Measurements from ENCODE around the gene MLST8.

Gene MLST8

DNA sequence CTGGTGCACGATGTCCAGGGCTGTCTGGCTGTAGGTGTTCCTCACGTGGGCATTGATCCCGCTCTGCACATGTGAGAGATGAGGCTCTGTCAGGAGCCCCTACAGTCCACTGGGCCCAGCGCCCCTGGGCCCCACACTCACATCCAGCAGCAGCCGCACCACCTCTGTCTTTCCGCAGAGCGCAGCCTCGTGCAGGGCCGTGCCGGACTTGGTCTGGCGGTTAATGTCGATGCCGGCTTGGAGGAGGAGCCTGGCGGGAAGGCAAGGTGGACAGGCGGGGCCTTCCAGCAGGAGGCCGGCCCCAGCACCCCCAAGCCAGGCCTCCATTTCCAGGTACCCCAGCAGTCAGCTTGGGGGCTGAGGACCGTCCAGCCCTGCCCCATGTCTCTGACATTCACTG is 18.0 kb upstream of the MLST8 start:
- CTCF ChIA-PET, result interaction anchor here (0.7 kb wide), 1 partner anchor 165 kb away, joined by 3 read pairs; no protein-coding TSS in a partner anchor
- no peak for DNase-seq (ENCODE audit: extremely low spot score)
- TF ChIP-seq ELF4 (IDR thresholded peaks at IDR 0.05) (no peak), HDGF (IDR thresholded peaks at IDR 0.05; ENCODE audit: borderline replicate concordance) (no peak), BHLHE40 (IDR thresholded peaks at IDR 0.05; ENCODE audit: borderline replicate concordance) (no peak), FOXA1 (IDR thresholded peaks at IDR 0.05) (no peak), LEF1 (IDR thresholded peaks at IDR 0.05; ENCODE audit: borderline replicate concordance) (no peak), FOXK2 (IDR thresholded peaks at IDR 0.05) (no peak), CTBP1 (IDR thresholded peaks at IDR 0.05; ENCODE audit: borderline replicate concordance) (no peak), TARDBP (IDR thresholded peaks at IDR 0.05) (no peak), L3MBTL2 (conservative IDR thresholded peaks at IDR 0.05) (no peak), ARNT (IDR thresholded peaks at IDR 0.05) (no peak), NFRKB (IDR thresholded peaks at IDR 0.05) (no peak), SUZ12 (IDR thresholded peaks at IDR 0.05) (no peak), SP1 (IDR thresholded peaks at IDR 0.05) (no peak), FOXM1 (IDR thresholded peaks at IDR 0.05; ENCODE audit: borderline replicate concordance) (no peak), ZNF384 (IDR thresholded peaks at IDR 0.05) (no peak)
- TF ChIP-seq, protein P1, sequence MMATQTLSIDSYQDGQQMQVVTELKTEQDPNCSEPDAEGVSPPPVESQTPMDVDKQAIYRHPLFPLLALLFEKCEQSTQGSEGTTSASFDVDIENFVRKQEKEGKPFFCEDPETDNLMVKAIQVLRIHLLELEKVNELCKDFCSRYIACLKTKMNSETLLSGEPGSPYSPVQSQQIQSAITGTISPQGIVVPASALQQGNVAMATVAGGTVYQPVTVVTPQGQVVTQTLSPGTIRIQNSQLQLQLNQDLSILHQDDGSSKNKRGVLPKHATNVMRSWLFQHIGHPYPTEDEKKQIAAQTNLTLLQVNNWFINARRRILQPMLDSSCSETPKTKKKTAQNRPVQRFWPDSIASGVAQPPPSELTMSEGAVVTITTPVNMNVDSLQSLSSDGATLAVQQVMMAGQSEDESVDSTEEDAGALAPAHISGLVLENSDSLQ (IDR thresholded peaks at IDR 0.05), result no peak
- POLR2A ChIA-PET, result no interaction called here

DNA sequence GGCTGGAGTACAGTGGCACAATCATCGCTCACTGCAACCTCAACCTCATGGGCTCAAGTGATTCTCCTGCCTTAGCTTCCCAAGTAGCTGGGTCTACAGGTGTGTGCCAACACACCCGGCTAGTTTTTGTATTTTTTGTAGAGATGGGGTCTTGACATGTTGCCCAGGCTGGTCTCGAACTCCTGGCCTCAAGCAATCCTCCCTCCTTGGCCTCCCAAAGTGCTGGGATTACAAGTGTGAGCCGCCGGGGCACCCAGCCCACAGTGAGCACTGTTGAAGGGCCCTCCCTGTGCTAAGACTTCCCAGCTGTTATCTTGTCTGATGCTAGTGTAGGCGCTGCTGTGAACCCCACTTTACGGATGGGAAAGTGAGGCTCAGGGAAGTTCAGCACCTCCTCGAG is 16.9 kb upstream of the MLST8 start:
- POLR2A ChIA-PET, result no interaction called here

DNA sequence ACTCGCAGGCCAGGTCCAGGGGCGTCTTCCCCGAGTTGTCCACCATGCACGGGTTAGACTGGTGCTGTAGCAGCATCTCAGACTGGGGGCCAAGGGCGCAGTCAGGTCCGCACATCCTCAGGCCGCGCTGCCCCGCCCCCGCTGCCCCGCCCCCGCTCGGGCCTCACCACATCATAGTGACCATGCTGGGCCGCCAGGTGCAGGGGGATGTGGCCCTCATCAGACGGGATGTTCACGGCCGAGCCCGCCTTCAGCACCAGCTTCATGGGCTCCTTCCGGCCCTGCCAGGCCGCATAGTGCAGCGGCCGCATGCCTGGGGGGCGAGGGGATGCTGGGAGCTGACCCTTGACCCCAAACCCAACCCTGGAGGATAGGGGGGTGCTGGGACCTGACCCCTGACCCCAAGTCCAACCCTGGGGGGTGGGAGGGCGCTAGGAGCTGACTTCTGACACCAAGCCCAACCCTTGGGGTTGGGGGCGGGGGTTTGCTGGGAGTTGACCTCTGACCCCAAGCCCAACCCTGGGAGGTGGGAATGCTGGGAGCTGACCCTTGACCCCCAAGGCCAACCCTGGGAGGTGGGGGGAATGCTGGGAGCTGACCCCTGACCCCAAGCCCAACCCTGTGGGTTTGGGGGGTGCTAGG is 15.9 kb upstream of the MLST8 start:
- CTCF ChIA-PET, result no interaction called here
- no peak for DNase-seq (ENCODE audit: extremely low spot score)
- POLR2A ChIA-PET, result interaction anchor here (0.8 kb wide), 1 partner anchor 26 kb away, joined by 3 read pairs; the partner anchor contains the start of gene PGP
- TF ChIP-seq SP1 (IDR thresholded peaks at IDR 0.05), result no peak

More for the DNA sequence above, 16.9 kb upstream of the MLST8 start:
- no peak for DNase-seq (ENCODE audit: extremely low spot score)
- TF ChIP-seq ZNF384 (IDR thresholded peaks at IDR 0.05) (no peak), BHLHE40 (IDR thresholded peaks at IDR 0.05; ENCODE audit: borderline replicate concordance) (no peak), SUZ12 (IDR thresholded peaks at IDR 0.05) (no peak), NFRKB (IDR thresholded peaks at IDR 0.05) (no peak), HDGF (IDR thresholded peaks at IDR 0.05; ENCODE audit: borderline replicate concordance) (no peak), LEF1 (IDR thresholded peaks at IDR 0.05; ENCODE audit: borderline replicate concordance) (no peak), TARDBP (IDR thresholded peaks at IDR 0.05) (no peak), ELF4 (IDR thresholded peaks at IDR 0.05) (no peak), CTBP1 (IDR thresholded peaks at IDR 0.05; ENCODE audit: borderline replicate concordance) (no peak), FOXM1 (IDR thresholded peaks at IDR 0.05; ENCODE audit: borderline replicate concordance) (no peak), L3MBTL2 (conservative IDR thresholded peaks at IDR 0.05) (no peak), FOXK2 (IDR thresholded peaks at IDR 0.05) (no peak)
- TF ChIP-seq, protein P1 (IDR thresholded peaks at IDR 0.05), result no peak
- CTCF ChIA-PET, result no interaction called here

DNA sequence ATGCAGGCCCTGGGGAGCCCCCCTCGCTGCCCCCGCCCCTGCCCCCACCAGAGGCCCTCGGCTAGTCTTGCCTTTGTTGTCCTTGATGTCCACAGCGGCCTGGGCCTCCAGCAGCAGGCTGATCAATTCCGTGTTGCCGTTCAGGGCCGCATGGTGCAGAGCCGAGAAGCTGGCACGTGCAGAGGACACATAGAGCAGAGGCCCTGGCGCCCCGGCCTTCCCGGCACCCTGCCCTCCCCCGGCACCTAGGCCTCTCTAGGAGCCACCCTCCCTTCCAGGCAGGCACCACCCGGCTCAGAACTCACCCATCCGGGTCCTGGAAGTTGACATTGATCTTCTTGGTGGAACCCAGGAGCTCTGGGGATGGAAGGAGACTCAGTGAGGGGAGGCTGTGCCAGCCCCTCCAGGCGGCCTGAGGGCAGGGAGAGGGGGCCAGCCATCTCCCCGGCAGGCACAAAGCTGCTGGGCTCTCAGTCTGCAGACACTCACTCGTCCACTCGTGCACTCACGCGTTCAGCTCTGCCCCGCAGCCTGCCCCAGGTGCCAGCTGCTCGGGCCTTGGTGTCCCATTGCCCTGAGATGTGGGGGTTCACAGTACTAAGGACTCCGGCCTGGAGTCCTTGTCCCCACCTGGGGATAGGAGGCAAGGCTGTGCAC is 15.1 kb upstream of the MLST8 start:
- no peak for DNase-seq (ENCODE audit: extremely low spot score)
- ChIA-PET POLR2A (interaction anchor here (0.8 kb wide), 1 partner anchor 25 kb away, joined by 3 read pairs; the partner anchor contains the start of gene PGP), CTCF (no interaction called here)
- TF ChIP-seq NFRKB (IDR thresholded peaks at IDR 0.05) (no peak), BHLHE40 (IDR thresholded peaks at IDR 0.05; ENCODE audit: borderline replicate concordance) (no peak), HDGF (IDR thresholded peaks at IDR 0.05; ENCODE audit: borderline replicate concordance) (no peak), L3MBTL2 (conservative IDR thresholded peaks at IDR 0.05) (no peak), TARDBP (IDR thresholded peaks at IDR 0.05) (no peak), ELF4 (IDR thresholded peaks at IDR 0.05) (no peak), SUZ12 (IDR thresholded peaks at IDR 0.05) (no peak), FOXA1 (IDR thresholded peaks at IDR 0.05) (no peak), FOXM1 (IDR thresholded peaks at IDR 0.05; ENCODE audit: borderline replicate concordance) (no peak), ARNT (IDR thresholded peaks at IDR 0.05) (no peak)
- TF ChIP-seq, protein P1 (IDR thresholded peaks at IDR 0.05), result no peak

DNA sequence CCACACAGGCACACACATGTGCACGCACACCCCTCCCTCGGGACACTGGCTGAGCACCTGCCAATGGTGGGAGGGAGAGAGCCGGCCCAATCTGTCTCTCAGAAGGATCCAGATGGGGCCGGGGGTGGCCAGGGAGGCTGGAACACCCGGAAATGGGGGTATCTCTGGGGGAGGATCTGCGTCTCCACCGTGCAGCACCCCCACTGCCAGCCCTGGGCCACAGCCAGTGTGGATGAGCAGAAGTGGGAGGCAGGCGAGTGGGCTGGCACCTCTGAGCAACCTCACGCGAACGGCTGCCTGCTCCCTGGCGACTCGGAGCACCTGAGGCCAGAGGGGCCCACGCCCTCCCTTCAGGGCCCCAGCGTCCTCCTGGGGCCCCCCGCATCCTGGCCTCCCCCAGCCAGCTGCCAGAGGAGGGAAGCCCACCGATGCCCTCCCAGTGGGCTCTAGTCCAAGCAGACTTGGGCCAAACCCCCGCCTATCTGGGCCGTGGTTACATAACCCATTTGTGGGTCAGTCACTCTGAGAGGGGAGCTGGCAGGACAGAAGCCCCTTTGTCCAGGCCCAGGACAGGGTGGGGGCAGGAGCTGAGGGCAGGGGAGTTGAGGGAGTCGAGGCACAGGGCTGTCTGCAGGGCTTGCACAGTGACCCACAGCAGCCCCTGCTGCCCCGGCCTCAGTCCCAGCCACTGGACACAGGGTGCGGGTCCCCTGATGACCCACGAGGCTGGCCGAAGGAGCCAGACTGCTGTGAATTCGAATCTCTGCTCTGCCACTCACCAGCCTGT is 14.4 kb upstream of the MLST8 start:
- no peak for DNase-seq (ENCODE audit: extremely low spot score)
- TF ChIP-seq CTBP1 (IDR thresholded peaks at IDR 0.05; ENCODE audit: borderline replicate concordance) (no peak), FOXM1 (IDR thresholded peaks at IDR 0.05; ENCODE audit: borderline replicate concordance) (no peak), LEF1 (IDR thresholded peaks at IDR 0.05; ENCODE audit: borderline replicate concordance) (no peak), FOXK2 (IDR thresholded peaks at IDR 0.05) (no peak), BHLHE40 (IDR thresholded peaks at IDR 0.05; ENCODE audit: borderline replicate concordance) (no peak), ELF4 (IDR thresholded peaks at IDR 0.05) (no peak), HDGF (IDR thresholded peaks at IDR 0.05; ENCODE audit: borderline replicate concordance) (no peak), TARDBP (IDR thresholded peaks at IDR 0.05) (no peak), ARNT (IDR thresholded peaks at IDR 0.05) (no peak), FOXA1 (IDR thresholded peaks at IDR 0.05) (no peak)
- TF ChIP-seq, protein P1 (IDR thresholded peaks at IDR 0.05), result no peak
- ChIA-PET CTCF (no interaction called here), POLR2A (interaction anchor here (3.2 kb wide), 1 partner anchor 36 kb away, joined by 17 read pairs; the partner anchor contains the start of gene TRAF7)
